GM23338 (cell line): ENCODE results near the gene PCNX3. TPM values are rescaled to one million over a fixed set of nuclear protein-coding genes. Genes with fewer than 3 reads are reported as not detected.

Experiments
- ATAC-seq: fragments of 200-7000 bp; cut with Tn5 transposase; 3 replicates; pipeline ENCODE4 v1.9.1; 2020
- DNase-seq: peaks from one replicate; pipeline ENCODE4 v3.0.0-alpha.2; 2015; ENCODE audit warnings: low spot score
- H2AFZ ChIP-seq: fragments of 200-600 bp; sonication (generic); 2 replicates; pipeline ENCODE4 v1.8.0; 2016; ENCODE audit warnings: antibody characterized with exemption, mild to moderate bottlenecking, moderate library complexity
- H3F3A ChIP-seq: fragments of 200-600 bp; sonication (generic); replicated peaks from 2 replicates; pipeline ENCODE4 v1.8.0; 2017; ENCODE audit warnings: antibody characterized with exemption, mixed run types, low read depth
- H3K27ac ChIP-seq: fragments of 200-600 bp; sonication (generic); 2 replicates; pipeline ENCODE4 v1.6.1; 2016; ENCODE audit warnings: low read depth
- H3K27me3 ChIP-seq: fragments of 200-600 bp; sonication (generic); 2 replicates; pipeline ENCODE4 v1.8.0; 2016; ENCODE audit warnings: mild to moderate bottlenecking, mixed run types, moderate library complexity; ENCODE audit not compliant: insufficient read depth
- H3K36me3 ChIP-seq: fragments of 200-600 bp; sonication (generic); 2 replicates; pipeline ENCODE4 v1.8.0; 2016; ENCODE audit warnings: mild to moderate bottlenecking; ENCODE audit not compliant: insufficient read depth
- H3K4me1 ChIP-seq: fragments of 200-600 bp; sonication (generic); 2 replicates; pipeline ENCODE4 v1.8.0; 2016; ENCODE audit warnings: mild to moderate bottlenecking, moderate library complexity; ENCODE audit not compliant: insufficient read depth
- H3K4me2 ChIP-seq: fragments of 200-600 bp; sonication (generic); 2 replicates; pipeline ENCODE4 v1.7.1; 2017; ENCODE audit warnings: mixed run types
- H3K4me3 ChIP-seq: fragments of 200-600 bp; sonication (generic); 2 replicates; pipeline ENCODE4 v1.6.1; 2016; ENCODE audit warnings: mixed run types
- H3K79me2 ChIP-seq: fragments of 200-600 bp; sonication (generic); replicated peaks from 2 replicates; pipeline ENCODE4 v1.8.0; 2017; ENCODE audit warnings: mild to moderate bottlenecking; ENCODE audit not compliant: insufficient read depth
- H3K9me2 ChIP-seq: fragments of 200-600 bp; sonication (generic); 2 replicates; pipeline ENCODE4 v1.8.0; 2017; ENCODE audit not compliant: insufficient read depth
- H4K20me1 ChIP-seq: fragments of 200-600 bp; sonication (generic); replicated peaks from 2 replicates; pipeline ENCODE4 v1.8.0; 2017; ENCODE audit warnings: mild to moderate bottlenecking; ENCODE audit not compliant: insufficient read depth
- H3K27ac Mint-ChIP-seq: 2 replicates; pipeline ENCODE4 v1.8.0; 2020; ENCODE audit warnings: inconsistent platforms, mild to moderate bottlenecking, moderate library complexity, mixed read lengths
- H3K27me3 Mint-ChIP-seq: 3 replicates; pipeline ENCODE4 v1.8.0; 2022; ENCODE audit warnings: low read depth, mild to moderate bottlenecking, moderate library complexity, mixed read lengths, inconsistent platforms; ENCODE audit not compliant: insufficient read depth, poor library complexity
- H3K36me3 Mint-ChIP-seq: 3 replicates; pipeline ENCODE4 v1.8.0; 2021; ENCODE audit warnings: low read depth, mild to moderate bottlenecking, inconsistent platforms, moderate library complexity, mixed read lengths
- H3K4me1 Mint-ChIP-seq: 3 replicates; pipeline ENCODE4 v1.8.0; 2020; ENCODE audit warnings: mild to moderate bottlenecking, inconsistent platforms, mixed read lengths
- H3K4me3 Mint-ChIP-seq: 3 replicates; pipeline ENCODE4 v1.8.0; 2021; ENCODE audit warnings: moderate library complexity, mild to moderate bottlenecking, inconsistent platforms, mixed read lengths
- H3K9me3 Mint-ChIP-seq: 3 replicates; pipeline ENCODE4 v1.8.0; 2020; ENCODE audit warnings: moderate library complexity, mild to moderate bottlenecking, inconsistent platforms, mixed read lengths
- CREB1 ChIP-seq: fragments of 250-450 bp; sonication (Bioruptor Pico); IDR thresholded peaks from 2 replicates; pipeline ENCODE4 v1.5.0; 2020; ENCODE audit warnings: low read depth, mild to moderate bottlenecking, moderate library complexity
- CTCF ChIP-seq, 2 experiments: fragments of 200-600 bp in 1 of 2; sonication (generic) in 1 of 2; conservative IDR thresholded peaks; 2 replicates each; pipeline versions ENCODE4 v1.5.1 to v1.6.1; 2016 to 2017; ENCODE audit warnings: antibody characterized with exemption in 2 of 2, low read depth in 2 of 2, mild to moderate bottlenecking in 2 of 2, moderate library complexity in 1 of 2
- ETS1 ChIP-seq: IDR thresholded peaks from 2 replicates; pipeline ENCODE4 v1.6.1; 2016; ENCODE audit warnings: antibody characterized with exemption
- EZH2 ChIP-seq: fragments of 200-600 bp; sonication (generic); IDR thresholded peaks from one replicate; pipeline ENCODE4 v1.8.0; 2017; ENCODE audit warnings: antibody characterized with exemption, mild to moderate bottlenecking, low read depth; ENCODE audit not compliant: unreplicated experiment
- JUNB ChIP-seq: IDR thresholded peaks from one replicate; pipeline ENCODE4 v1.6.1; 2016; ENCODE audit warnings: antibody characterized with exemption; ENCODE audit not compliant: unreplicated experiment
- NANOG ChIP-seq: IDR thresholded peaks from 2 replicates; pipeline ENCODE4 v1.6.1; 2016; ENCODE audit warnings: antibody characterized with exemption, borderline replicate concordance
- POLR2AphosphoS5 ChIP-seq: IDR thresholded peaks from 2 replicates; pipeline ENCODE4 v1.6.1; 2016; ENCODE audit warnings: antibody characterized with exemption, low read depth
- REST ChIP-seq: IDR thresholded peaks from one replicate; pipeline ENCODE4 v1.6.1; 2018; ENCODE audit warnings: antibody characterized with exemption; ENCODE audit not compliant: unreplicated experiment
- STAT1 ChIP-seq: IDR thresholded peaks from one replicate; pipeline ENCODE4 v1.6.1; 2016; ENCODE audit warnings: antibody characterized with exemption; ENCODE audit not compliant: unreplicated experiment
- ZNF114 ChIP-seq: fragments of 250-450 bp; sonication (Bioruptor Pico); IDR thresholded peaks from 2 replicates; pipeline ENCODE4 v1.5.0; 2020; ENCODE audit warnings: mild to moderate bottlenecking, moderate library complexity
- ZNF331 ChIP-seq: fragments of 250-450 bp; sonication (Bioruptor Pico); IDR thresholded peaks from 2 replicates; pipeline ENCODE4 v1.5.0; 2020; ENCODE audit warnings: low read depth, mild to moderate bottlenecking, moderate library complexity
- polyA plus RNA-seq: library from polyadenylated mRNA; unstranded; fragments of >200 nt; fragmentation: Nextera tagmentation; extraction: Ambion mirVana; gene quantifications from 2 replicates; pipeline ENCODE4 v1.2.1, GENCODE V29; 2016
- total RNA-seq: library from RNA; depleted of rRNA; stranded (reverse); fragments of >200 nt; shearing (Covaris generic); gene quantifications from 2 replicates; pipeline ENCODE4 v1.2.3, GENCODE V29; 2014

The PCNX3 gene
- total and polyA plus RNA-seq, 2 experiments from 2014 or later: 8.7 to 52.2 TPM

- no peak for TF ChIP-seq REST
- TF ChIP-seq CTCF (conservative IDR thresholded peaks at IDR 0.05; ENCODE audit: low read depth in 2 of 2): no peak
- TF ChIP-seq EZH2: no peak
Measured at GRCh38 chr11:65572356-65573051, 43.1 kb upstream of the PCNX3 start, which contains the start of gene FAM89B (continued).

- peaks cover 8% of the 10 kb centered on the region for H3K79me2 ChIP-seq
- peak overlapping the region; percentile 91; the same call in 1 of the 2 replicates for H3K4me3 ChIP-seq
- H3K9me2 ChIP-seq: no peaks in the 10 kb centered on the region
- DNase-seq: no peak
- no peaks in the 10 kb centered on the region for H3K36me3 ChIP-seq
- H3K4me1 ChIP-seq: peaks cover 31% of the 10 kb centered on the region
- H4K20me1 ChIP-seq: peaks cover 10% of the 10 kb centered on the region
- no peak for ATAC-seq
- H3F3A ChIP-seq: peaks cover 41% of the 10 kb centered on the region
- no peaks in the 10 kb centered on the region for H3K9me3 Mint-ChIP-seq
- H3K27me3 Mint-ChIP-seq: peaks cover 42% of the 10 kb centered on the region
- no peak overlapping the region for H2AFZ ChIP-seq
- H3K27ac Mint-ChIP-seq: no peak overlapping the region
- peak overlapping the region; percentile 81 for H3K4me2 ChIP-seq
- no peak overlapping the region for H3K27ac ChIP-seq
- peaks cover 52% of the 10 kb centered on the region for H3K4me1 Mint-ChIP-seq
- H3K27me3 ChIP-seq: peaks cover 43% of the 10 kb centered on the region
- H3K36me3 Mint-ChIP-seq: peaks cover 9% of the 10 kb centered on the region
- H3K4me3 Mint-ChIP-seq: peak overlapping the region; percentile 65
- TF ChIP-seq ZNF331 (CRISPR knock-in tag): no peak
- no peak for TF ChIP-seq ETS1
- no peak for TF ChIP-seq STAT1
- no peak for TF ChIP-seq EZH2
- TF ChIP-seq CTCF (conservative IDR thresholded peaks at IDR 0.05; ENCODE audit: low read depth in 2 of 2): no peak
- TF ChIP-seq CREB1 (CRISPR knock-in tag): no peak
- no peak for TF ChIP-seq JUNB
- TF ChIP-seq ZNF114: no peak
- TF ChIP-seq POLR2AphosphoS5: no peak
- TF ChIP-seq NANOG: no peak
Measured at GRCh38 chr11:65573391-65574079, 42.0 kb upstream of the PCNX3 start.
